Skin epidermis (tissue), 12 donors: Measurements from ENCODE around the gene CARD10.

Experiments used
- H3K27ac ChIP-seq, 21 experiments: fragments of 200-600 bp; sonication (generic) in 11 of 21; one replicate each; pipeline ENCODE4 v1.5.0; 2020; ENCODE audit warnings: mild to moderate bottlenecking in 3 of 21, inconsistent platforms in 2 of 21, moderate library complexity in 2 of 21
- H3K4me3 ChIP-seq, 7 experiments: fragments of 200-600 bp; sonication (generic) in 2 of 7; one replicate each; pipeline ENCODE4 v1.5.0; 2020; ENCODE audit warnings: inconsistent platforms in 2 of 7, mild to moderate bottlenecking in 2 of 7, moderate library complexity in 1 of 7

Gene CARD10

GRCh38 chr22:37454857-37455686 is 64.1 kb downstream of the CARD10 start:
- Histone ChIP-seq H3K4me3 (no peak overlapping the region), H3K27ac (no peak overlapping the region)

- H3K4me3 ChIP-seq: no peak overlapping the region
- no peak overlapping the region for H3K27ac ChIP-seq
Observed at GRCh38 chr22:37453696-37454095, 65.5 kb downstream of the CARD10 start.

- Histone ChIP-seq H3K4me3 (no peak overlapping the region), H3K27ac (no peak overlapping the region)
Observed at GRCh38 chr22:37451218-37451617, 68.0 kb downstream of the CARD10 start.

GRCh38 chr22:37449331-37450001 is 69.7 kb downstream of the CARD10 start:
- no peak overlapping the region for H3K27ac ChIP-seq

GRCh38 chr22:37448516-37449127 is 70.6 kb downstream of the CARD10 start:
- H3K4me3 ChIP-seq: no peak overlapping the region

More at GRCh38 chr22:37449331-37450001, 69.7 kb downstream of the CARD10 start:
- no peak overlapping the region for H3K4me3 ChIP-seq

GRCh38 chr22:37445501-37445900 is 73.7 kb downstream of the CARD10 start:
- H3K27ac ChIP-seq: no peak overlapping the region

More at GRCh38 chr22:37448516-37449127, 70.6 kb downstream of the CARD10 start:
- H3K27ac ChIP-seq: no peak overlapping the region

GRCh38 chr22:37443977-37444376 is 75.2 kb downstream of the CARD10 start:
- no peak overlapping the region for H3K4me3 ChIP-seq
- no peak overlapping the region for H3K27ac ChIP-seq

More at GRCh38 chr22:37445501-37445900, 73.7 kb downstream of the CARD10 start:
- H3K4me3 ChIP-seq: no peak overlapping the region

- Histone ChIP-seq H3K27ac (no peak overlapping the region), H3K4me3 (no peak overlapping the region)
Observed at GRCh38 chr22:37443086-37443485, 76.1 kb downstream of the CARD10 start.

- Histone ChIP-seq H3K4me3 (no peak overlapping the region), H3K27ac (no peak overlapping the region)
Observed at GRCh38 chr22:37442537-37442936, 76.7 kb downstream of the CARD10 start.

- no peak overlapping the region for H3K4me3 ChIP-seq
- H3K27ac ChIP-seq: no peak overlapping the region
Observed at GRCh38 chr22:37442135-37442534, 77.1 kb downstream of the CARD10 start.

GRCh38 chr22:37440875-37441274 is 78.3 kb downstream of the CARD10 start:
- H3K27ac ChIP-seq: no peak overlapping the region
- no peak overlapping the region for H3K4me3 ChIP-seq
